GM18505 (cell line): ENCODE data around the gene BAMBI.

Experiments used
- ATAC-seq: cut with Tn5 transposase; IDR thresholded peaks from one replicate; pipeline ENCODE4 v1.9.1; 2021; ENCODE audit not compliant: unreplicated experiment
- POLR2A ChIP-seq: IDR thresholded peaks from 4 replicates; pipeline ENCODE4 v1.6.1; 2011; ENCODE audit warnings: borderline replicate concordance; ENCODE audit not compliant: insufficient read depth, insufficient read length; ENCODE audit errors: extremely low read depth

Gene BAMBI

GRCh38 chr10:28680358-28680752 lies 3.0 kb downstream of the BAMBI start:
- no peak for ATAC-seq
- no peak for TF ChIP-seq POLR2A

GRCh38 chr10:28681291-28681763 lies 4.0 kb downstream of the BAMBI start:
- TF ChIP-seq POLR2A: no peak
- ATAC-seq: no peak

GRCh38 chr10:28681928-28682750 lies 4.8 kb downstream of the BAMBI start:
- no peak for TF ChIP-seq POLR2A
- no peak for ATAC-seq

- ATAC-seq: no peak
- no peak for TF ChIP-seq POLR2A
Observed at GRCh38 chr10:28684157-28684985, 7.0 kb downstream of the BAMBI start.

- no peak for TF ChIP-seq POLR2A
- ATAC-seq: no peak
Observed at GRCh38 chr10:28684986-28685580, 7.8 kb downstream of the BAMBI start.

- TF ChIP-seq POLR2A: no peak
- no peak for ATAC-seq
Observed at GRCh38 chr10:28685717-28686116, 8.4 kb downstream of the BAMBI start.

GRCh38 chr10:28686835-28687682 lies 9.7 kb downstream of the BAMBI start:
- ATAC-seq: no peak
- TF ChIP-seq POLR2A: no peak

GRCh38 chr10:28687683-28688001 lies 10.3 kb downstream of the BAMBI start:
- TF ChIP-seq POLR2A: no peak
- no peak for ATAC-seq

GRCh38 chr10:28690545-28690944 lies 13.2 kb downstream of the BAMBI start:
- no peak for ATAC-seq
- no peak for TF ChIP-seq POLR2A

GRCh38 chr10:28691187-28691694 lies 13.9 kb downstream of the BAMBI start:
- ATAC-seq: no peak
- TF ChIP-seq POLR2A: no peak

GRCh38 chr10:28692050-28692449 lies 14.7 kb downstream of the BAMBI start:
- TF ChIP-seq POLR2A: no peak
- ATAC-seq: no peak

GRCh38 chr10:28694530-28694929 lies 17.2 kb downstream of the BAMBI start:
- ATAC-seq: no peak
- no peak for TF ChIP-seq POLR2A

GRCh38 chr10:28698075-28698474 lies 20.8 kb downstream of the BAMBI start:
- no peak for ATAC-seq
- TF ChIP-seq POLR2A: no peak

GRCh38 chr10:28704464-28705161 lies 27.3 kb downstream of the BAMBI start:
- no peak for TF ChIP-seq POLR2A
- no peak for ATAC-seq
